Caki2 (cell line): ENCODE measurements around the gene APBB2. TPM values are rescaled to one million over a fixed set of nuclear protein-coding genes. Genes with fewer than 3 reads are reported as not detected.
"Not testable (repeated sequence)": the region's sequence is repeated elsewhere in the genome, so short reads cannot be mapped to it uniquely, and the experiment has no call there.

Source experiments
- DNase-seq: peaks from one replicate; pipeline ENCODE4 v3.0.0-alpha.2; 2015; ENCODE audit warnings: low read depth
- in situ Hi-C: cut with HindIII; loops from 2 replicates; pipeline ENCODE4 v1.10.0; 2016; ENCODE audit warnings: low sequenced_read_pairs, low pct_unique_long_range_greater_than_20kb, mixed read lengths
- total RNA-seq: library from RNA; depleted of rRNA; stranded (reverse); fragments of >200 nt; shearing (Covaris generic); gene quantifications from 2 replicates; pipeline ENCODE4 v1.2.3, GENCODE V29; 2014; ENCODE audit warnings: low replicate concordance

APBB2 gene
- total RNA-seq, 1 experiment from 2014 or later: 19.8 TPM

GRCh38 chr4:41065434-41066006 is 148.8 kb downstream of the APBB2 start:
- in situ Hi-C loops: no loop called here
- no peak for DNase-seq

- DNase-seq: no peak
- in situ Hi-C loops: no loop called here
Observed at GRCh38 chr4:41064953-41065352, 149.4 kb downstream of the APBB2 start.

- in situ Hi-C loops: no loop called here
- DNase-seq: no peak
Observed at GRCh38 chr4:41061482-41062185, 152.7 kb downstream of the APBB2 start.

GRCh38 chr4:41060352-41061334 is 153.7 kb downstream of the APBB2 start:
- DNase-seq: no peak
- in situ Hi-C loops: no loop called here

GRCh38 chr4:41059411-41059810 is 154.9 kb downstream of the APBB2 start:
- in situ Hi-C loops: not testable (repeated sequence)

GRCh38 chr4:41058426-41058825 is 155.9 kb downstream of the APBB2 start:
- in situ Hi-C loops: no loop called here

More at GRCh38 chr4:41059411-41059810, 154.9 kb downstream of the APBB2 start:
- DNase-seq: not testable (repeated sequence)

GRCh38 chr4:41057467-41057866 is 156.9 kb downstream of the APBB2 start:
- in situ Hi-C loops: no loop called here

More at GRCh38 chr4:41058426-41058825, 155.9 kb downstream of the APBB2 start:
- DNase-seq: no peak

GRCh38 chr4:41052287-41052686 is 162.1 kb downstream of the APBB2 start:
- in situ Hi-C loops: no loop called here

More at GRCh38 chr4:41057467-41057866, 156.9 kb downstream of the APBB2 start:
- no peak for DNase-seq

GRCh38 chr4:41050880-41051775 is 163.2 kb downstream of the APBB2 start:
- in situ Hi-C loops: no loop called here
- DNase-seq: no peak

More at GRCh38 chr4:41052287-41052686, 162.1 kb downstream of the APBB2 start:
- DNase-seq: no peak

- in situ Hi-C loops: no loop called here
- no peak for DNase-seq
Observed at GRCh38 chr4:41050116-41050515, 164.2 kb downstream of the APBB2 start.

GRCh38 chr4:41049176-41049575 is 165.2 kb downstream of the APBB2 start:
- in situ Hi-C loops, DNase-seq: not testable (repeated sequence)

GRCh38 chr4:41044791-41045190 is 169.6 kb downstream of the APBB2 start:
- DNase-seq: no peak
- in situ Hi-C loops: no loop called here

- in situ Hi-C loops: no loop called here
- no peak for DNase-seq
Observed at GRCh38 chr4:41044165-41044564, 170.2 kb downstream of the APBB2 start.

- no peak for DNase-seq
Observed at GRCh38 chr4:41043465-41043864, 170.9 kb downstream of the APBB2 start.

GRCh38 chr4:41041551-41041950 is 172.8 kb downstream of the APBB2 start:
- in situ Hi-C loops: no loop called here
- no peak for DNase-seq

More at GRCh38 chr4:41043465-41043864, 170.9 kb downstream of the APBB2 start:
- in situ Hi-C loops: no loop called here

- in situ Hi-C loops: no loop called here
- DNase-seq: no peak
Observed at GRCh38 chr4:41039317-41039716, 175.0 kb downstream of the APBB2 start.

GRCh38 chr4:41038304-41038703 is 176.0 kb downstream of the APBB2 start:
- no peak for DNase-seq
- in situ Hi-C loops: no loop called here

- no peak for DNase-seq
- in situ Hi-C loops: no loop called here
Observed at GRCh38 chr4:41029098-41029497, 185.2 kb downstream of the APBB2 start.
